Measurements from ENCODE around the gene UNCX. TPM values are rescaled to one million over a fixed set of nuclear protein-coding genes. Genes with fewer than 3 reads are reported as not detected.
A peak's percentile ranks its signal among the peaks of the same experiment; 100 is the strongest.

The UNCX gene
- total RNA-seq (2021) (1.2 and 1.9 TPM in 2 replicates), Bru-seq, nascent RNA (percentile 20 among the genes with signal in this experiment), BruChase-seq, experiment 1, labeled RNA remaining after a 2-hour chase (percentile 21 among the genes with signal in this experiment), BruChase-seq, experiment 2, labeled RNA remaining after a 6-hour chase (percentile 29 among the genes with signal in this experiment)
- long read RNA-seq, partial matches to known transcripts = 0 of 2 reads
- long read RNA-seq, other reads (novel, unspliced or antisense) = 0 of 2 reads

DNA sequence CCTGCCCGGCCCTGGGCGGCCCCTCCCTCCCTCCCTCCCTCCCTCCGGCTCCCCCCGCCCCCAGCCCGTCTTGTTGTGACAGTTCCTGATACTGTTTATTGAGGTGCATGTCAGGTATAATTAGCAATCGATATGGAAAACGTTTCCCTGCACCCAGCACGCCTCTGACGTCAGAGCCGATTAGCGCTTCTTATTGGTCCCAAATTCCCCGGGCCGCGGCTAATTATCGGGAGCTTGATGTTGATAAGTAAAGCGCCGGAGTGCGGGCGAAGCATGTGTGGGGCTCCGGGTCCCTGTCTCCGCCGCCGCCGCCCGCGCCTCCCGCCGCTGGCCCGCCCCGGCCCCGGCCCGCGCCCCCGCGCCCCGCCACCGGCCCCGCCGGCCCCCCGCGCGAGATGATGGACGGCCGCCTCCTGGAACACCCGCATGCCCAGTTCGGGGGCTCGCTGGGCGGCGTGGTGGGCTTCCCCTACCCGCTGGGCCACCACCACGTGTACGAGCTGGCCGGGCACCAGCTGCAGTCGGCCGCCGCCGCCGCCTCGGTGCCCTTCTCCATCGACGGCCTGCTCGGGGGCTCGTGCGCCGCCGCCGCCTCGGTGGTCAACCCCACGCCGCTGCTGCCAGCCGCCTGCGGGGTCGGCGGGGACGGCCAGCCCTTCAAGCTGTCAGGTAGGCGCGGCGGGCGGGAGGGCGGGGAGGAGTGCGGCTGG is at the start of gene UNCX:
TSS of gene UNCX (plus strand) at position 250 of the 710 bp plus-strand sequence. CDS start at position 396, 146 bp downstream.
- Histone ChIP-seq H3K36me3 (ENCODE audit: insufficient read depth, low read length, poor library complexity, severe bottlenecking) (no peaks in the 10 kb centered on the region), H3K4me1 (ENCODE audit: insufficient read depth, low read length, poor library complexity, severe bottlenecking) (peaks cover 64% of the 10 kb centered on the region), H3K27me3 (replicated peaks; ENCODE audit: insufficient read depth, low read depth, low read length, poor library complexity) (peaks cover 43% of the 10 kb centered on the region), H3K9me3 (ENCODE audit: low read depth, low read length, poor library complexity, severe bottlenecking) (no peaks in the 10 kb centered on the region), H3K4me3 (ENCODE audit: low read depth, low read length, poor library complexity, severe bottlenecking) (peak within 1 kb of the TSS; percentile 54), H3K27ac (ENCODE audit: low read depth, low read length, poor library complexity, severe bottlenecking) (peak within 1 kb of the TSS; percentile 40)
- DNase-seq (ENCODE audit: low spot score) = peak; percentile 78
- ChIA-PET POLR2A (ENCODE audit: low non-redundant PET) (no interaction called here), CTCF (no interaction called here)
- no TSS peak for BruUV-seq (replicated peaks)
- no peak for TF ChIP-seq EZH2 (IDR thresholded peaks at IDR 0.05; ENCODE audit: borderline replicate concordance, low read depth, low read length, poor library complexity, severe bottlenecking)
- TF ChIP-seq, protein P1, sequence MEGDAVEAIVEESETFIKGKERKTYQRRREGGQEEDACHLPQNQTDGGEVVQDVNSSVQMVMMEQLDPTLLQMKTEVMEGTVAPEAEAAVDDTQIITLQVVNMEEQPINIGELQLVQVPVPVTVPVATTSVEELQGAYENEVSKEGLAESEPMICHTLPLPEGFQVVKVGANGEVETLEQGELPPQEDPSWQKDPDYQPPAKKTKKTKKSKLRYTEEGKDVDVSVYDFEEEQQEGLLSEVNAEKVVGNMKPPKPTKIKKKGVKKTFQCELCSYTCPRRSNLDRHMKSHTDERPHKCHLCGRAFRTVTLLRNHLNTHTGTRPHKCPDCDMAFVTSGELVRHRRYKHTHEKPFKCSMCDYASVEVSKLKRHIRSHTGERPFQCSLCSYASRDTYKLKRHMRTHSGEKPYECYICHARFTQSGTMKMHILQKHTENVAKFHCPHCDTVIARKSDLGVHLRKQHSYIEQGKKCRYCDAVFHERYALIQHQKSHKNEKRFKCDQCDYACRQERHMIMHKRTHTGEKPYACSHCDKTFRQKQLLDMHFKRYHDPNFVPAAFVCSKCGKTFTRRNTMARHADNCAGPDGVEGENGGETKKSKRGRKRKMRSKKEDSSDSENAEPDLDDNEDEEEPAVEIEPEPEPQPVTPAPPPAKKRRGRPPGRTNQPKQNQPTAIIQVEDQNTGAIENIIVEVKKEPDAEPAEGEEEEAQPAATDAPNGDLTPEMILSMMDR (conservative IDR thresholded peaks at IDR 0.05; ENCODE audit: low read depth, low read length) = no peak
- intact Hi-C loops (cut with micrococcal nuclease; ENCODE audit: unreplicated experiment) = no loop called here

- CTCF ChIA-PET = interaction anchor here (1.4 kb wide), 1 partner anchor 10 kb away, joined by 4 read pairs; no protein-coding TSS in a partner anchor
- Histone ChIP-seq H3K4me1 (ENCODE audit: insufficient read depth, low read length, poor library complexity, severe bottlenecking) (no peaks in the 10 kb centered on the region), H3K27ac (ENCODE audit: low read depth, low read length, poor library complexity, severe bottlenecking) (no peak overlapping the region), H3K36me3 (ENCODE audit: insufficient read depth, low read length, poor library complexity, severe bottlenecking) (no peaks in the 10 kb centered on the region), H3K4me3 (ENCODE audit: low read depth, low read length, poor library complexity, severe bottlenecking) (no peak overlapping the region), H3K27me3 (replicated peaks; ENCODE audit: insufficient read depth, low read depth, low read length, poor library complexity) (peaks cover 21% of the 10 kb centered on the region), H3K9me3 (ENCODE audit: low read depth, low read length, poor library complexity, severe bottlenecking) (no peaks in the 10 kb centered on the region)
- no peak for DNase-seq (ENCODE audit: low spot score)
- POLR2A ChIA-PET (ENCODE audit: low non-redundant PET) = no interaction called here
- intact Hi-C loops (cut with micrococcal nuclease; ENCODE audit: unreplicated experiment) = loop anchor here (10.0 kb wide), 1 partner anchor 862 kb away; no protein-coding TSS in a partner anchor
- BruUV-seq (replicated peaks) = no TSS peak
- no peak for TF ChIP-seq EZH2 (IDR thresholded peaks at IDR 0.05; ENCODE audit: borderline replicate concordance, low read depth, low read length, poor library complexity, severe bottlenecking)
- TF ChIP-seq, protein P1 (conservative IDR thresholded peaks at IDR 0.05; ENCODE audit: low read depth, low read length) = no peak
Measured at GRCh38 chr7:1187127-1187526, 45.5 kb upstream of the UNCX start.

- CTCF ChIA-PET = interaction anchor here (0.5 to 1.4 kb wide), 2 partner anchors 12 to 614 kb away, joined by 3 to 4 read pairs; no protein-coding TSS in a partner anchor
Measured at GRCh38 chr7:1188720-1189294, 43.9 kb upstream of the UNCX start.

More at GRCh38 chr7:1188720-1189294, 43.9 kb upstream of the UNCX start:
- no peaks in the 10 kb centered on the region for H3K36me3 ChIP-seq (ENCODE audit: insufficient read depth, low read length, poor library complexity, severe bottlenecking)
- H3K27me3 ChIP-seq (replicated peaks; ENCODE audit: insufficient read depth, low read depth, low read length, poor library complexity) = peaks cover 21% of the 10 kb centered on the region
- intact Hi-C loops (cut with micrococcal nuclease; ENCODE audit: unreplicated experiment) = loop anchor here (10.0 kb wide), 1 partner anchor 864 kb away; no protein-coding TSS in a partner anchor
- no peak overlapping the region for H3K4me3 ChIP-seq (ENCODE audit: low read depth, low read length, poor library complexity, severe bottlenecking)
- no peak for DNase-seq (ENCODE audit: low spot score)
- TF ChIP-seq EZH2 (IDR thresholded peaks at IDR 0.05; ENCODE audit: borderline replicate concordance, low read depth, low read length, poor library complexity, severe bottlenecking) = no peak
- TF ChIP-seq, protein P1 (conservative IDR thresholded peaks at IDR 0.05; ENCODE audit: low read depth, low read length) = no peak
- H3K9me3 ChIP-seq (ENCODE audit: low read depth, low read length, poor library complexity, severe bottlenecking) = no peaks in the 10 kb centered on the region
- no TSS peak for BruUV-seq (replicated peaks)
- H3K4me1 ChIP-seq (ENCODE audit: insufficient read depth, low read length, poor library complexity, severe bottlenecking) = no peaks in the 10 kb centered on the region
- POLR2A ChIA-PET (ENCODE audit: low non-redundant PET) = no interaction called here
- H3K27ac ChIP-seq (ENCODE audit: low read depth, low read length, poor library complexity, severe bottlenecking) = no peak overlapping the region
